ENCODE measurements around the gene MTRF1.

DNA sequence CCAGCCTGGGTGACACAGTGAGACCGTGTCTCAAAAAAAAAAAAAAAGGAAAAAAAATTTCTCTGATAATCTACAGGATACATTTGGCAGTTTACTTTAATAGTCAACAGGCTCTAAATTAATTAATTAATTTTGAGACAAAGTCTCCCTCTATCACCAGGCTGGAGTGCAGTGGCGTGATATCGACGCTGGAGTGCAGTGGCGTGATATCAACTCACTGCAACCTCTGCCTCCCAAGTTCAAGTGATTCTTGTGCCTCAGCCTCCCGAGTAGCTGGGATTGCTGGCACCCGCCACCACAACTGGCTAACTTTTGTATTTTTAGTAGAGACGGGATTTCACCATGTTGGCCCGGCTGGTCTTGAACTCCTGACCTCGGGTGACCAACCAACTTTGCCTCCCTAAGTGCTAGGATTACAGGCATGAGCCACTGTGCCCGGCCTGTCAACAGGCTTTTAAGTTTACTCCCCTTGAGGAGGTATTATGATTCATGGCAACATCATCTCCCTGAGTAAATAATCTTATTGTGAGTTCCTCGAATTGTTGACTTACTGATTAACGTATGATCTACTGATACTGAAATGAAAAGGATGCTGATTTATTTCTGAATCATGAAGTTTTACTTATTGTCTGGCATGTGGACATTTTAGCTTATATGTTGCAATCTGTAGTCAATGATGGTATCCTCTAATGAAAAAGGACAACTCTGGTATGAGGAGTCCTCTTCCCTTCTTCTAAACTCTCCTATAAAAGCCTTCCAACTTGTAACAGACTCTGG lies 21.3 kb upstream of the MTRF1 start:
- TF ChIP-seq, protein P1, sequence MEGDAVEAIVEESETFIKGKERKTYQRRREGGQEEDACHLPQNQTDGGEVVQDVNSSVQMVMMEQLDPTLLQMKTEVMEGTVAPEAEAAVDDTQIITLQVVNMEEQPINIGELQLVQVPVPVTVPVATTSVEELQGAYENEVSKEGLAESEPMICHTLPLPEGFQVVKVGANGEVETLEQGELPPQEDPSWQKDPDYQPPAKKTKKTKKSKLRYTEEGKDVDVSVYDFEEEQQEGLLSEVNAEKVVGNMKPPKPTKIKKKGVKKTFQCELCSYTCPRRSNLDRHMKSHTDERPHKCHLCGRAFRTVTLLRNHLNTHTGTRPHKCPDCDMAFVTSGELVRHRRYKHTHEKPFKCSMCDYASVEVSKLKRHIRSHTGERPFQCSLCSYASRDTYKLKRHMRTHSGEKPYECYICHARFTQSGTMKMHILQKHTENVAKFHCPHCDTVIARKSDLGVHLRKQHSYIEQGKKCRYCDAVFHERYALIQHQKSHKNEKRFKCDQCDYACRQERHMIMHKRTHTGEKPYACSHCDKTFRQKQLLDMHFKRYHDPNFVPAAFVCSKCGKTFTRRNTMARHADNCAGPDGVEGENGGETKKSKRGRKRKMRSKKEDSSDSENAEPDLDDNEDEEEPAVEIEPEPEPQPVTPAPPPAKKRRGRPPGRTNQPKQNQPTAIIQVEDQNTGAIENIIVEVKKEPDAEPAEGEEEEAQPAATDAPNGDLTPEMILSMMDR (IDR thresholded peaks at IDR 0.05): no peak
- TF ChIP-seq POLR2A (IDR thresholded peaks at IDR 0.05): no peak

Data from thyroid gland (tissue), 4 donors.